DOHH2 (cell line): ENCODE results near the gene COPS8.

ENCODE experiments used
- H3F3A ChIP-seq: fragments of 200-600 bp; sonication (generic), shearing (Covaris generic); 2 replicates; pipeline ENCODE4 v1.6.0; 2016; ENCODE audit warnings: antibody characterized with exemption, mild to moderate bottlenecking; ENCODE audit not compliant: control insufficient read depth, insufficient read depth
- H3K27ac ChIP-seq: fragments of 200-600 bp; sonication (generic); 2 replicates; pipeline ENCODE4 v1.5.1; 2014; ENCODE audit warnings: low read depth, mild to moderate bottlenecking, low read length, moderate library complexity
- H3K27me3 ChIP-seq: fragments of 200-600 bp; sonication (generic); 2 replicates; pipeline ENCODE4 v1.6.1; 2014; ENCODE audit warnings: mild to moderate bottlenecking, low read length, mixed read lengths; ENCODE audit not compliant: control insufficient read depth
- H3K36me3 ChIP-seq: fragments of 200-600 bp; sonication (generic); 2 replicates; pipeline ENCODE4 v1.6.1; 2014; ENCODE audit warnings: mild to moderate bottlenecking, low read length, moderate library complexity, mixed read lengths; ENCODE audit not compliant: control insufficient read depth
- H3K4me1 ChIP-seq: fragments of 200-600 bp; sonication (generic); 2 replicates; pipeline ENCODE4 v1.6.1; 2014; ENCODE audit warnings: mild to moderate bottlenecking, low read length, mixed read lengths; ENCODE audit not compliant: control insufficient read depth
- H3K4me2 ChIP-seq: fragments of 200-600 bp; sonication (generic); 2 replicates; pipeline ENCODE4 v1.6.0; 2014; ENCODE audit warnings: mild to moderate bottlenecking, low read length, moderate library complexity
- H3K4me3 ChIP-seq: fragments of 200-600 bp; sonication (generic); 2 replicates; pipeline ENCODE4 v1.5.1; 2014; ENCODE audit warnings: mild to moderate bottlenecking, low read length, mixed read lengths
- H3K79me2 ChIP-seq: fragments of 200-600 bp; sonication (generic); 2 replicates; pipeline ENCODE4 v1.6.1; 2014; ENCODE audit warnings: mild to moderate bottlenecking, low read length, mixed read lengths; ENCODE audit not compliant: control insufficient read depth
- H3K9me2 ChIP-seq: fragments of 200-600 bp; sonication (generic); replicated peaks from 2 replicates; pipeline ENCODE4 v1.6.1; 2014; ENCODE audit warnings: mild to moderate bottlenecking, low read length, mixed read lengths; ENCODE audit not compliant: control insufficient read depth
- H3K9me3 ChIP-seq: fragments of 200-600 bp; sonication (generic); 2 replicates; pipeline ENCODE4 v1.6.1; 2014; ENCODE audit warnings: antibody characterized with exemption, low read length, mixed read lengths; ENCODE audit not compliant: control insufficient read depth, insufficient read depth
- H4K20me1 ChIP-seq: fragments of 200-600 bp; sonication (generic); 2 replicates; pipeline ENCODE4 v1.6.0; 2014; ENCODE audit warnings: low read depth, mild to moderate bottlenecking, antibody characterized with exemption, low read length, moderate library complexity; ENCODE audit not compliant: control insufficient read depth, insufficient read depth
- CTCF ChIP-seq: fragments of 200-600 bp; sonication (generic); IDR thresholded peaks from one replicate; pipeline ENCODE4 v1.5.1; 2014; ENCODE audit warnings: antibody characterized with exemption, mild to moderate bottlenecking, low read depth, low read length; ENCODE audit not compliant: poor library complexity, severe bottlenecking
- EZH2phosphoT487 ChIP-seq: fragments of 200-600 bp; sonication (generic); IDR thresholded peaks from 2 replicates; pipeline ENCODE4 v1.6.1; 2017; ENCODE audit warnings: borderline replicate concordance, mild to moderate bottlenecking, antibody characterized with exemption, low read length, moderate library complexity, mixed read lengths

COPS8 gene

DNA sequence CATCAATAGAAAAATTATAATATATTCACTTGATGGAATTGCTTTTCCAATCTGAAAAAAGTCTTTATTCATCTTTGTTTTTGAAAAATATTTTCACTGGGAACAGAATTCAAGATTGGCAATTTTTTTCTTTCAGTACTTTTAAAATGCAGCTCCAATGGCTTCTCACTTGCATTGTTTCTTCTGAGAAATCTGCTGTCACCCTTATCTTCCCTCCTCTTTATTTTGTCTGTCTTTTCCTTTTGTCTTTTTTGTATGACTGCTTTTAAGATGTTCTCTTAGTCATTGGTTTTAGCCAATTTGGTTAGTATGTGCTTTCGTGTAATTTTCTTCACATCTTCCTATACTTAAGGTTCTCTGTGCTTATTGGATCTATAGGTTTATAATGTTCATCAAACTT lies 37.1 kb upstream of the COPS8 start:
- Histone ChIP-seq H3K4me2 (no peak overlapping the region), H4K20me1 (no peaks in the 10 kb centered on the region), H3K4me3 (no peak overlapping the region), H3F3A (no peaks in the 10 kb centered on the region), H3K9me2 (no peaks in the 10 kb centered on the region), H3K36me3 (no peaks in the 10 kb centered on the region; the same call in 1 of the 2 replicates), H3K9me3 (peaks cover 22% of the 10 kb centered on the region; the same call in 1 of the 2 replicates), H3K27ac (no peak overlapping the region), H3K4me1 (peaks cover 6% of the 10 kb centered on the region), H3K79me2 (no peaks in the 10 kb centered on the region), H3K27me3 (no peaks in the 10 kb centered on the region)
- TF ChIP-seq EZH2phosphoT487 (no peak), CTCF (no peak)

GRCh38 chr2:237051861-237052260 lies 33.8 kb upstream of the COPS8 start:
- Histone ChIP-seq H3K27ac (no peak overlapping the region), H3K9me2 (no peaks in the 10 kb centered on the region), H3K4me2 (no peak overlapping the region), H3F3A (no peaks in the 10 kb centered on the region; the same call in 1 of the 2 replicates), H3K4me3 (no peak overlapping the region), H3K79me2 (peaks cover 4% of the 10 kb centered on the region; the same call in 1 of the 2 replicates), H3K9me3 (peaks cover 27% of the 10 kb centered on the region; the same call in 1 of the 2 replicates), H3K36me3 (no peaks in the 10 kb centered on the region; the same call in 1 of the 2 replicates), H3K27me3 (no peaks in the 10 kb centered on the region), H3K4me1 (peaks cover 39% of the 10 kb centered on the region), H4K20me1 (no peaks in the 10 kb centered on the region)
- TF ChIP-seq EZH2phosphoT487: no peak
- no peak for TF ChIP-seq CTCF

- Histone ChIP-seq H3K36me3 (peaks cover under 1% of the 10 kb centered on the region), H3K79me2 (peaks cover 10% of the 10 kb centered on the region), H3K9me3 (peaks cover 23% of the 10 kb centered on the region; the same call in 1 of the 2 replicates), H3K4me2 (no peak overlapping the region), H3K4me1 (peaks cover 51% of the 10 kb centered on the region), H3K27ac (no peak overlapping the region), H3K4me3 (no peak overlapping the region), H3F3A (peaks cover under 1% of the 10 kb centered on the region), H4K20me1 (no peaks in the 10 kb centered on the region), H3K9me2 (no peaks in the 10 kb centered on the region), H3K27me3 (no peaks in the 10 kb centered on the region)
- TF ChIP-seq EZH2phosphoT487 (no peak), CTCF (no peak)
These were observed 32.6 kb upstream of the COPS8 start for GRCh38 chr2:237053066-237053465.
